Left kidney (tissue), 2 donors: Measurements from ENCODE around the gene LRMDA. TPM values are rescaled to one million over a fixed set of nuclear protein-coding genes. Genes with fewer than 3 reads are reported as not detected.
"Not testable (repeated sequence)": the region's sequence is repeated elsewhere in the genome, so short reads cannot be mapped to it uniquely, and the experiment has no call there.

Source experiments
- DNase-seq: peaks from one replicate; pipeline ENCODE4 v3.0.0-alpha.2; 2013
- polyA plus RNA-seq: library from polyadenylated mRNA; unstranded; fragments of 120-200 nt; gene quantifications from one replicate; pipeline ENCODE4 v1.2.1, GENCODE V29; 2013; ENCODE audit not compliant: insufficient read length

Gene LRMDA
- polyA plus RNA-seq, 1 donor, result 18.0 TPM

DNA sequence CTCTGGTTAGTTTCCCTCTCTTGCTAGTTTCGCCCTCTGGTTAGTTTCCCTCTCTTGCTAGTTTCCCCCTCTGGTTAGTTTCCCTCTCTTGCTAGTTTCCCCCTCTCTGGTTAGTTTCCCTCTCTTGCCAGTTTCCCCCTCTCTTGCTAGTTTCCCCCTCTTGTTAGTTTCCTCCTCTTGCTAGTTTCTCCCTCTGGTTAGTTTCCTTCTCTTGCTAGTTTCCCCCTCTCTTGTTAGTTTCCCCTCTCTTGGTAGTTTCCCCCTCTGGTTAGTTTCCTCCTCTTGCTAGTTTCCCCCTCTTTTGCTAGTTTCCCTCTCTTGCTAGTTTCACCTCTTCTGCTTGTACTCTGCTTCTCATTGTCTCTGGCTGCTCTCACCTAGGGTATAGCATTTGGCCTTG, 613.8 kb downstream of the LRMDA start:
- DNase-seq, result no peak

DNA sequence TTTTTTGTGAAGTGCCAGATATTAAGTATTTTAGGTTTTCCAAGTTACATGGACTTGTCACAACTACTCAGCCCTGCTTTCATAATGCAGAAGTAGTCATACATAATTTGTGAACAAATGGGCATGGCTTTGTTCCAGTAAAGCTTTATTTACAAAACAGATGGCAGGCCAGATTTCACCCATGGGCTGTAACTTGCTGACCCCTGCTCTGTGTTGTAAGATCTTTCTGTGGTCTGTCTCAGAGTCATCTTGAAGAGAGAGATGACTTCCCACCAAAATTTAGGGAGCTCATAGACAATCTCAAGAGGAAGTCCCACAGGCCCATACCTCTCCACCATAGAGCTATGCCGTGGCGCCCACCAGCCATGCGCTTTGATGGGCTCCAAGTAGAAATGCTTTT, 616.1 kb downstream of the LRMDA start:
- no peak for DNase-seq

DNA sequence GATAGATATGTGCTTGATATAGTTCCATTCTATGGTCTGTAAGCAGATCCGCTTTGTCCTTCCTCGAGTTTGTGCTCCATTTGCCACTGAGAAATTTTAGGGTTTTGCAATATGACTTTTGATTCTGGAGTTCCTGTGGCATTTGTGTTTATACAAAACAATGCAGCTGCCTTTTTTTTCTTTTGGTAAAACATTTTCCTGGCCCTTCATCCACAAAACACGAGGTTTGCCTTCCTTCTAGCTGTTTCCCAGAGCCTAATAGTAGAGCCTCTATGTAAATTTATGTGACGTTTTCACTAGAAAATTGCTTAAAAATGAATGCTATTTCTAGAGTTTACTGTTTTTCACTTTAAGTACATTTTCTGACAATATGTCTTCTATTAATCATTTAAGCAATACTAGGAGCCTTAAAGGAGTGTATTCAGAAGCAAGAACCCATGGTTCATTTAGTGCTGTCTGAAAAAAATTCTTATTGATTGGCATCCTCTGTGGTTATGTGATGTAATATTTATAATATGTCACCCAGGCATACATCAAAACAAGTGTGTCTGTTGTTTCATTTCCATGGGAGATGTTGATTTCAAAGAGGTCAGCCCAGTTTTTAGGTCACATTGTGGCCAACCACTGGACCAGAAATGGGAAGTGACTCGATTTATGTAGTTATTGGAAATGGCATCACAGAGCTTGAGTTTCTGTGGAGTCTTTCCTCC, 618.3 kb downstream of the LRMDA start:
- no peak for DNase-seq

DNA sequence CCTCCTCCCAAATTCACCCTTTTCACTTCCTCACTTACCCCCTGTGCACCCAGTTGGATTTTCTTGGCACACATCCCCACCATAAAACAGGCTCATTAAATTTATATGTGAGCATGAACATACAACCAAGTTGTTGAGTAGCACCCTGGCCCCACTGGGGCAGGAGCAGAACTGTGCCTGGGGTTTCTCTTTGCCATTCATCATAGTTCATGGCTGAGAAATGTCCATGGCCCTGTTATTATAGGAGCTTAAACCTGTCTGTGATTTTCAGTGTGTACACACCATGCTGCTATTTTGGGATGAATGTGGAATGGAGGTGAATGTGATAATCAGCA, 618.8 kb downstream of the LRMDA start:
- DNase-seq, result no peak

DNA sequence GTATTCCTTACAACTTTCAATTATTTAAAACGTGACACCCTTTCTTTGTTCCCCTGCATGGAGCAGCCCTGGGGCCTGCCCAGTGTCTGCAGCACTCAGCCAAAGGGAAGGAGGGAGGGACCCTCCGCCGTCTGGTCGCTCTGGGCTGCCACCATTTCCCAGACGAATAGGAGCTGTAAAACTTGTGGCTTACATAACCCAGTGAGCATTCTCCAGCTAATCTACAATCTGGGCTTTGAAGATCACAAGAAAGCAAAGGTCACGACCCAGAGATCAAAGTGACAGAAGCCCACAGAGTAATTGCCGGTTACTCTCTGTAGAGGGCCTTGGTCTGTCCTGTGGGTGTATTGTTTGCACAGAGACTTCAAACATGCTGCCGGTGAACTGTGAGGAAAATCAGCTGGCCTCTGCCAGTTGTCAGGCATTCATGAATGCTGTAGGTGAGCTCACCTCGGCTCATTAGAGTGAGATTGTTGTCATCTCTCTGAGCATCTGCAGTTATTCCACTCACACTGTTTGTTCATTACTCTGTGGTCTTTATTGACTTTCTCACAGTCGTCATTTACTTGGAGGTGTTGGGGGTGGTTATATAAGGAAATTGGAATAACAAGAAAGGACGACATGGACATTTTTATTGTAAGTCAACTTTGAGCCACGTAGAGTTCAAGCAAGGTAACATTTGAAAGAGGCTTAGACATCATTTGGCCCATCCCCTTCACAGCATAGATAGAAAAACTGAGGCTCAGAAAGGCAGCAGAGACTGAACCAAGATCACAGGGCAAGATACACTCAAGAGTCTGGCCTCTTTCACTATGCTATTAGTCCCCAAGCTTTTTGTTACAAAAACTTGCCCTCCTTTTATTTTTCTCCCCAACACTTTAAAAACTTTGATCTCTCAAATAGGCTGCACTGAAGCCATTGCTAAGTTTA, 619.8 kb downstream of the LRMDA start:
- DNase-seq, result peak; percentile 45

DNA sequence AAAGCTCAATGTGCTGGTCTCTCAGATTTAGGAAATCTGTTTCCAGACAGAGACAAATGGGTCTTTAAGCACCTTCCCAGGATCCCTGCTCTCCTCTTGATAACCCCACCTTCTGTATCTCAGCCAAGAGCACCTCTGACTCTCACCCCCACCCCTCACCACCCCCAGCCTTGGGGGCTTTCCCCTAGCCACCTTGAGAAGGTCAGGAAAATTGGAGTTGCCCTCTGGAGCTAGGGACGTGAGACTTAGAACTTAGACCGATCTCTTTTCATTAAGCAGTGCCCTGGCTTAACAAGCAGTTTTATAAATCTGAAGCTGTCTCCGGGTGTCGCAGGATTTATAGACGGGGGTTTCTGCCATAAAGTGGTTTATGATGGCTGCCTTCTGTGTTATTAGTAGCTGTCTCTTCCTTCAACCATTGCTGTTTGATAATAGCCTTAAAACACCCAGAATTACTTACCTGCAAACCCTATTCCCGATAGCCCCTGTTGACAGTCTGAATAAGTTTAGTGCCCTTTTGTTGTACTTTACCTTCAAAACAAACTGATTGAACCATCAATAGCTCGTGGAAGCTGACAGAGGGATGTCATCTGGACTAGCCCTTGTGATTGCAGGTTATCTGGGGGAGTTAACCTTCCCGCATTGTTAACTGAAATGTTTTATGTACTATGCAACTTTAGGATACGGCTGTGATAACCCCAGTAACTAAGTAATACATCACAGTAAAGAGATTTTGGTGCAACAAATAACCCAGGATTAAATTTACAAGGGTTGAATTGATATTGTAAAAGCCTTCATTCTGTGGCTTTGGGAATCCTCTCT, 621.5 kb downstream of the LRMDA start:
- peak; percentile 59 for DNase-seq

DNA sequence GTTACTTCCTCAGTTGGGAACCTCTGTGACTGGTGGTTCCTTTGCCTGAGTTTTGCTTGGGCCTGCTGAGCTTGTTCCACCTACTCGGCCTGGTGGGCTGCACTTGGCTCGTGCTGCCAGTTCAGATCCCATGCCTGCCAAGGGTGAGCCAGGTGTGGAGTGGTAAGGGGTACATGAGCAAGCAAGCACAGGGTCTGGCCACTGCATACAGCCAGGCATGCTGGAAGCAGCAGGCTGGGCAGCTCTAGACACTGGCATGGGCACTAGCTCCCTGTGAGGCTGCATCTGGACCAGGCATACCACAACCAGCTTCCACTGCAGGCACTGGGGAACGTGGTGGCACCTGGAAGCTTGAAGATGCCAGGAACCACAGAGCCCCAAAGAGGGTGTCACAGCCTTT, 624.0 kb downstream of the LRMDA start:
- no peak for DNase-seq

DNA sequence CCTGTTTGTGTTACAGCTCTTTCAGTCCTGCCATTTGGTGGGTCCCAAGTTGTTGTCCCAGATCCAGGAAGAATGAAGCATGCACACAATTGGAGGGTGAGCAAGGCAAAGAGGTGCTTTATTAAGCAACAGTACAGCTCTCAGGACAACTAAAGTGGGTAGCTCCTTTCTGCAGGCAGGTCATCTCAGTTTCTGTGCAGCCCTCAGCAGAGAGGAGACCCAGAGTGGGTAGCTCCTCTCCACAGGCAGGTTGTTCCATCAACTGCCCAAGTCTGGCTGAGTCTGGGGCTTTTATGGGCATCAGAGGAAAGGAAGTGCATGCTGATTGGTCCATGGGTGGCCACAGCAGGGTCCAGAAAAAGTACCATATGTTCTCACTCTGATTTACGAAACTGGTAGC, 624.5 kb downstream of the LRMDA start:
- DNase-seq, result no peak

DNA sequence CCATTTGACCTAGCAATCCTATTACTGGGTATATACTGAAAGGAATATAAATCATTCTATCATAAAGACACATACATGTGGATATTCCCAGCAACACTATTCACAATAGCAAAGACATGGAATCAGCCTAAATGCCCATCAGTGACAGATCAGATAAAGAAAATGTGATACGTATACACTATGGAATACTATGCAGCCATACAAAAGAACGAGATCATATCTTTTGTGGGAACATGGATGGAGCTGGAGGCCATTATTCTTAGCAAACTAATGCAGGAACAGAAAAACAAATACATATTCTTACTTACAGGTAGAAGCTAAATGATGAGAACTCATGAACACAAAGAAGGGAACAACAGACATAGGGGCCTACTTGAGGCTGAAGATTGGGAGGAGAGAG, 629.6 kb downstream of the LRMDA start:
- not testable (repeated sequence) for DNase-seq

DNA sequence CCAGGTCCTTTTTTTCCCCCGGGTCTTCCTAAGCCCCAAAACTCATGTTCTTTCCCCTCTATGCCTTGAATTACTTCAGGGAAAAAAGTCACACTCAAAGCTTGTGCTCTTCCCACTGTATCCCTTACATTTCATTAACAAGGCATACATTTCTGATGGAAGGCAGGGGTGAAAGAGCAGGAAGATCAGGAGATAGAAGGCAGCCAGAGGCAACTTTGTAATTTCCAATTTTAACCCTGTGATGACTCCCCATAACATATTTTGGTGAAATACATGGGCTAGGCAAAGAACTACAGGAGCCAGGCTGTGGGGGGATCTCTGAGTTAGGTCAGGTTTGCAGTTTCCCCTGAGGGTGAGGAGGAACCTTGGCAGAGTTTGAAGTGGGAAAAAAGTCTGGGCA, 635.0 kb downstream of the LRMDA start:
- no peak for DNase-seq

DNA sequence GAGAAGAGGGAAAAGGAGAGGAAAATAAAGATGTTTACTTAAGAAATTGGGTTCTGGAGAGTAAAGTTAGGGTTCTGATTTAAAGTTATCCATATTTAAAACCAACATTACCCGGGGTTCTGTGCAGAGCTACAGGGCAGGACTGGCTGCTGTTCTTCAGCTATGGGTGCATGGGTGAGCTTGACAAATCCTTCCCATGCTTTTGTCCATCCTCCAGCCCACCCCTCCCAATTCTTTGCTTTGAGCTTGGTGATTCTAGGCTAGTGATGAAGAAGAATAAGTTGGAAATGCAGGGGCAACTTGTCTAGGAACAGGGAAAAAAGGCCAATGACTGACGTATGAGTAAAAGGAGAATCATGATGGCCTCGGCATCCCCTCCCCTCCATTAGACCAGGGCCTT, 636.0 kb downstream of the LRMDA start:
- DNase-seq, result no peak

DNA sequence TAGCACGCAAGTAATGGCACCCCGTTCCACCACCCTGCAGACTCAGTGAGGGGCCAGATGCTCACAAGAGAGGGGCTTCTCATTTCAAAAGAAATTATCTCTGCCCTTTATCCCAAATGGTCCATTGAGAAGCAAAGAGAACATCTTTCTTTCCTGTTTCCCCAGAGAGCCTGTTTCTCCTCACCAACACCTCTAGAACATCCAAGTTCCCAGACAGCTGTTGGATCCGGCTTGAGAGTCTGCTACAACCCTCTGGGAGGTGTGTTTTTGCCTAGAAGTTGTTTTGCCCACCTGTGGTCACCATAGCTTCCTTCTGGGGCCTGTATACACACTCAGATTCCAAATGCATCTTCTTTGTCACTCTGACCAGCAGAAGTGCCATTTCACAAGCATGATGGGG, 637.4 kb downstream of the LRMDA start:
- no peak for DNase-seq

DNA sequence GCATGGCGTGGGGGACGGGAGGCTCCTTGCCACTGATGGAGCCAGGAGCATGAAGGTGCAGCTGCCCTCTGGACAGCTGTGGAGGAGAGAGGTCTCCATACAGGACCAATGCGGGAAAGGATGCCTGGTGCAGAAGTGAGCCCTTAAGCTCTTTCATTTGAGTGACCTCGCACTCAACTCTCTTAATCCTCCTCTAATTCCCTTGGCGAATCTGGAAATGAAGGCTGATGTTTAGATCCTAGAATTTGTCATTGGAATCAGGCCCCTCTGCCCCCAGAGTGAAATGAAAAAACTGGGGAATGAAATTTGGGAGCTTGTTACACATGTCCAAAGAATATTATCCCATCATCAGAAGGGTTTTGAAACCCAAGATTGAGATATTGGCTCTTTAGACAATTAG, 639.5 kb downstream of the LRMDA start:
- DNase-seq, result no peak

DNA sequence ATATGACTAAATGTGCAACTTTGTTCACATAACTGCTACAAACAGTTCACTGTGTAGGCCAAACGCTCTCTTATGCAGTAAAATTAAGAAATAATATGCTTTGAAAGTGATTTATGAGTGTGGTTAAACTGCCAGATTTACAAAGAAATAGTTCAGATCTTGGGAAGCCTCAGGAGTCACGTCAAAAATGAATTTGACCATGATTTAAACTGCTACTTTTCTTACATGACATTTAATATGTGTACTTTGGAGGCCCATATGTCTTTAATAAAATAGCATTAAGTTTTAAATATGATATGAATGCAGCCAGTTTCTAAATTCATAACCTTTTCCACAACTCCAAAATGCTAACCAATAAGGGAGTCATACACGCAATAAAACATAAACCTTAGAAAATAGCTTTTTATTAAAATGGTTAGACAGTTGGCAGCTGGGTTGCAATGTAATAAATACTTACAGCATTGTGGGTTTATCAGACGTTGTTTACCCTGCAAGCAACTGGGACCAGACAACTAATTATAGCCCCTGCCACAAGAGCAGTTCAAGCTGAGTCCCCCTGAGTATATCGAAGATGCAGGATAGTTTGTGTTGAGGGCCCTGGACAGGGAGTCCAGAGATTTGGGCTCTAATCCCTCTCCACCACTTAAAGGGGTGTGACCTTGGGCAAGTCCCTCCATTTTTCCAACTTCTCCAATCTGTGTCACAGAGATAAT, 640.4 kb downstream of the LRMDA start:
- DNase-seq, result peak; percentile 74

DNA sequence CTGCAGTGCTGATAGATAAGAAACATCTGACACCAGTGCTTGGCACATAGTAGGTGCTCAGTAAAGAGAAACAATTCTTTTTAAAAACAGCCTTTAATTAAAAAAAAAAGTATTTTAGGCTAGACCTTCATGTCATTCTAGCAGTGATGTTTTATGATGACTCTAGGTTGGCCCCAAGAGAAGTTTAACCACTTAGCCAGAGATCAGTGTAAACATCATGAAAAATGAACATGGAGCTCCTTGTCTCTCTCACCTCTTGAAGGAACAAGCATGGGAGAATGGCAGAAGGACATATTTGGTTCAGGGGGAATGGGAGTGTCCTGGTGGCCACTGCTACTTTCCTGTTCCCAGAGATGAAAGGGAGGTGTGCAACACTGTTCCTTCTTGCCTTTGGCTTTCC, 641.0 kb downstream of the LRMDA start:
- no peak for DNase-seq

DNA sequence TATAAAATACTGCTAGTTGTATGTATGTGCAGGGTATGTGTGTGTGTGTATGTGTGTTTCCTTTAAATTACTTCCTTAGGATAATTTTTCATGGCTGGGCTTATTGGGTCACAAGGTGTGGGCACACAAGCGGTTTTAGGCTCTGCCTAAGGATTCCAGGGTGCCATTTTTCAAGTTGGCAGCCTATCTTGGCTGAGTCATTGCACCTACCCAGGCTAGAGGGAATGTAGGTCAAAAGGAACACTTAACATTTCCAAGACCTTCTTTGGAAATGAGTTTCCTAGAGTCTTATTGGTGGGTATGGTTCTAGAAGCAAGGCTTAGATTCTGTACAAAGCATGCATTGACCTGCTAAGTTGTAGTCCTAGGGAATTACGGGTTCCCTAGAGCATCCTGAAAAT, 642.1 kb downstream of the LRMDA start:
- no peak for DNase-seq

DNA sequence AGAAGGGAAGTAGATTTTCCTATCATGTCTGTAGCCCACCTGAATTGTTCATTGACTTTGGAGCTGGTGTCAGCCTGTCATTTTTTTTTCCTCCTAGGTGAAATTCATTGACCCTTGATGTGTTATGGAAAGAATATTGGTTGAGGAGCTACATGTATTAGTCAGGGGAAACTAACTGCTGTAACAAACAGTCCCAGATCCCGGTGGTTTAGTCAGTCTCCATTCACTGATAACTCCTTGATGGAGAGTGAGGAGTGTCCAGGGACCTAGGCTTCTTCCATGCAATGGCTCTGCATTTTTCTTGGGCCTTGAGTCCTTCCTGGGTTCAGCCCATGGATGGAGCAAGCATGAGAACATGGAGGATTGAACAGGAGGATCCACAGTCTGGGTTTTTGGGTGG, 643.2 kb downstream of the LRMDA start:
- DNase-seq, result no peak

DNA sequence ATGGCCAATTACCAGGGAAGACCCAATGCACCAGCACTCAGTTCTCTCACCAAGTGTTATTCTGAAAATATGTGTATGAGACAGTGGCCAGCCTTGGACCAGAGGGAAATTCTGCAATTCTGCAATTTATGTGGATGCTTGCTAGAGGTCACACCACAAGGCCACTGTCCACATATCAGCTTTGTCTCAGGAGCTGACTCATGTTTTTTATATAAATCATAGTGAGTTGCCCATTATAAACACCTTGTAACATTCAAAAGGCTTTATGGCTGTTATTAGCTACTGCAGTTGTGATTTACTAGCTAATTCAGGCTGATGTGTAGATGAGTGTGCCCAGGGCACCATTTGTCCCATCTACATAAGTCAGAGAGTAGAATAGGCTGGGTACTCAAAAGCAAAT, 649.0 kb downstream of the LRMDA start:
- no peak for DNase-seq

DNA sequence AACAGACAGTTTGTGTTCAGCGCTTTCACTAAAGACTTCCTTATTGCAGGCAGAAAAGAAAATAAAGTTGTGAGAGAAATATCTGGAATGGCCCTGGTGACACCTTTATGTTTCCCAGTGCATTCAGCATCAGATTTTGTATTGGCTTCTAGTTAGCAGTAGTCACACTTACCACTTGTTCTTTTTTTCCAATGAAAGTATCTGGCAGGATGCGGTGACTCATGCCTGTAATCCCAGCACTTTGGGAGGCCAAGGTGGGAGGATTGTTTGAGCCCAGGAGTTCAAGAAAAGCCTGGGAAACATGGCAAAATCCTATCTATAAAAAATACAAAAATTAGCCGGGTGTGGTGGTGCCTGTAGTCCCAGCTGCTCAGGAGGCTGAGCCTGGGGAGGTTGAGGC, 649.6 kb downstream of the LRMDA start:
- DNase-seq, result no peak

DNA sequence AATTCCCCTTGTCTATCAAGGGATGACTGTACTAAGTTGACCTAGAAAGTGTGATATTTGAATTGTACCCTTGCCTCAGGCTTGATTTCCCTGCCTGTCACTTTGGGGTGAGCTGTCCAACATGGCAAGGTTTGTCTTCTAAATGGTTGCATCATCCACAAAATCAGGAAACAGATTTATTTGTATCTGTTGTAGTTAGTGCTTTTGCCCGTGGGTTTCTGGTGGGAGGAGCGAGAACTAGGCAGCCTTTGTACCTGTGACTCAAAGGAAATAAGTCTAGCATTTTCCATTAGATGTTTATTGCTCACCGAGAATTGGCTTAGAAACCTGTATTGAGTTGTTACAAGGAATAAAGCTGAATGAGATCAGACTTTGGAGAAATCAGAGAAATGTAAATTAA, 650.8 kb downstream of the LRMDA start:
- DNase-seq, result no peak

DNA sequence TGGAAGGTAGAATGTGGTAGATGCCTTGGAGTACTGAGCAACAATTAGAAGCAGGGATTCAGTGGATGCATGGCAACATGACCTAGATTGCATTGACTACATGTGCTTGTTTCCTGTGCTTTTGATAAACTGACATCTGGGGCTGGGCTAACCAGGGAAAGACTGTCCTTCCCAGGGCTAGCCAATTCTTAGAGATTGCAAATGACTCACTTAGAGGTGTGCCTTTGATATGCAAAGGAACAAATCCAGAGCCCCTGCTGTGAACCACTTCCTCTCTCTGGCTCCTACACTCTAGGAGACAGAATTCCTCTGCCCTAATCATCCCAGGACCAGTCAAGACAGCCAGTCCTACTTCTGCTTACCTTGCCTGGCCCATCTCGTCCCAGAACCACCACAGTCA, 651.5 kb downstream of the LRMDA start:
- DNase-seq, result no peak
